K562 (cell line): Measurements from ENCODE around the gene CRYBG2. TPM values are rescaled to one million over a fixed set of nuclear protein-coding genes. Genes with fewer than 3 reads are reported as not detected.

Experiments
- ARNT ChIP-seq, 2 experiments: fragments of 450-650 bp; IDR thresholded peaks; 2 replicates each; pipeline ENCODE4 v1.6.1; 2016; ENCODE audit warnings: mild to moderate bottlenecking in 1 of 2
- BRF2 ChIP-seq: IDR thresholded peaks from 3 replicates; pipeline ENCODE4 v1.6.1; 2011; ENCODE audit warnings: borderline replicate concordance, mild to moderate bottlenecking; ENCODE audit not compliant: insufficient read length, insufficient read depth
- CAMTA2 ChIP-seq: fragments of 250-450 bp; sonication (Bioruptor Pico); conservative IDR thresholded peaks from 2 replicates; pipeline ENCODE4 v1.5.1; 2022
- CHD1 ChIP-seq: fragments of 200-600 bp; sonication (generic); IDR thresholded peaks from one replicate; pipeline ENCODE4 v1.6.1; 2012; ENCODE audit warnings: mild to moderate bottlenecking, moderate library complexity, low read length, inconsistent platforms
- FOXK2 ChIP-seq, 2 experiments: fragments of 450-650 bp; IDR thresholded peaks in 1 of 2; conservative IDR thresholded peaks in 1 of 2; 2 replicates each; pipeline ENCODE4 v1.6.1; 2016; ENCODE audit warnings: low read depth in 2 of 2, mild to moderate bottlenecking in 1 of 2
- GTF2F1 ChIP-seq: IDR thresholded peaks from 2 replicates; pipeline ENCODE4 v1.6.1; 2011; ENCODE audit warnings: low read depth, low read length, improper control_type of control experiment
- HDAC8 ChIP-seq: fragments of 450-650 bp; IDR thresholded peaks from 2 replicates; pipeline ENCODE4 v1.6.1; 2016; ENCODE audit warnings: mild to moderate bottlenecking, missing genetic modification characterization, moderate library complexity, missing compliant biosample characterization
- HNRNPK ChIP-seq: fragments of 200-400 bp; formaldehyde crosslinking; IDR thresholded peaks from one replicate; pipeline ENCODE4 v1.6.1; 2018; ENCODE audit warnings: mild to moderate bottlenecking, low read depth, low read length; ENCODE audit not compliant: poor library complexity, severe bottlenecking
- JUN ChIP-seq, 2 experiments: sonication (generic) in 1 of 2; formaldehyde crosslinking in 1 of 2; IDR thresholded peaks; 2 replicates each; pipeline versions ENCODE4 v1.6.1 to v1.8.0; 2012 to 2022; ENCODE audit warnings: borderline replicate concordance in 2 of 2, mild to moderate bottlenecking in 2 of 2, improper control_type of control experiment in 1 of 2, low read depth in 1 of 2, low read length in 1 of 2, missing genetic modification reagents in 1 of 2
- KDM1A ChIP-seq, 2 experiments: fragments of 450-650 bp; IDR thresholded peaks; 2 replicates each; pipeline ENCODE4 v1.6.1; 2016; ENCODE audit warnings: mild to moderate bottlenecking in 2 of 2
- PURB ChIP-seq: sonication (generic); formaldehyde crosslinking; IDR thresholded peaks from 2 replicates; pipeline ENCODE4 v1.9.0; 2021; ENCODE audit warnings: low read depth, mild to moderate bottlenecking, missing genetic modification reagents
- RCOR1 ChIP-seq, 2 experiments: IDR thresholded peaks; 2 replicates each; pipeline ENCODE4 v1.6.1; 2012; ENCODE audit warnings: low read depth in 2 of 2, low read length in 2 of 2, borderline replicate concordance in 1 of 2, improper control_type of control experiment in 1 of 2
- TBP ChIP-seq: optimal IDR thresholded peaks from 2 replicates; pipeline ENCODE3; 2011; ENCODE audit warnings: low read depth, low read length, improper control_type of control experiment
- ZNF121 ChIP-seq: sonication (generic); formaldehyde crosslinking; conservative IDR thresholded peaks from 2 replicates; pipeline ENCODE4 v1.8.0; 2022; ENCODE audit warnings: missing genetic modification reagents
- ZNF143 ChIP-seq: sonication (generic); formaldehyde crosslinking; IDR thresholded peaks from 2 replicates; pipeline ENCODE4 v1.9.0; 2022; ENCODE audit warnings: mild to moderate bottlenecking, missing genetic modification reagents
- ZNF511 ChIP-seq: sonication (generic); formaldehyde crosslinking; IDR thresholded peaks from 2 replicates; pipeline ENCODE4 v1.8.0; 2022; ENCODE audit warnings: mild to moderate bottlenecking, missing genetic modification reagents
- ZNF717 ChIP-seq: fragments of 250-450 bp; sonication (Bioruptor Pico); IDR thresholded peaks from 2 replicates; pipeline ENCODE4 v1.5.0; 2021
- polyA plus RNA-seq, 8 experiments: library from polyadenylated mRNA; depleted of rRNA in 4 of 8; stranded (reverse) in 5 of 8; unstranded in 3 of 8; fragments of >200 nt; fragmentation: Nextera tagmentation in 2 of 8; fragmentation: Illumina TruSeq in 1 of 8; extraction: Ambion mirVana in 2 of 8; extraction: Trizol in 1 of 8; gene quantifications; 2 replicates each; pipeline versions ENCODE4 v1.2.1 to v1.2.3, GENCODE V29; 2011 to 2014; ENCODE audit warnings: inconsistent platforms in 1 of 8, missing spikeins in 1 of 8
- total RNA-seq, 7 experiments: library from RNA; depleted of rRNA in 6 of 7; stranded (reverse); fragments of >200 nt in 6 of 7; fragmentation: Illumina TruSeq in 2 of 7; extraction: Trizol in 2 of 7; gene quantifications; 2 replicates each; pipeline versions ENCODE4 v1.2.1 to v1.2.3, GENCODE V29; 2011 to 2021; ENCODE audit warnings: low replicate concordance in 1 of 7
- TF ChIP-seq, protein P1 (sequence below): sonication (generic); formaldehyde crosslinking; IDR thresholded peaks from 2 replicates; pipeline ENCODE4 v1.8.1; 2023; ENCODE audit warnings: missing genetic modification reagents, mild to moderate bottlenecking, borderline replicate concordance
- TF ChIP-seq, protein P2 (sequence below): sonication (generic); formaldehyde crosslinking; IDR thresholded peaks from 2 replicates; pipeline ENCODE4 v1.9.0; 2022; ENCODE audit warnings: mild to moderate bottlenecking, missing genetic modification reagents

Gene CRYBG2
- total and polyA plus RNA-seq, 9 of the 15 experiments (the other 6 are each of a cell fraction or from before 2014, with no cell fraction given) = 0.39 to 8.5 (median 3.7) TPM

GRCh38 chr1:26279456-26280332, 74.2 kb downstream of the CRYBG2 start, which contains the start of gene SH3BGRL3 (continued):
- TF ChIP-seq BRF2 (no peak), ZNF511 (CRISPR knock-in tag) (peak; percentile 65; the same call in 1 of the 2 replicates), JUN (IDR thresholded peaks at IDR 0.05; ENCODE audit: borderline replicate concordance, low read depth, low read length) (0 out of 2 replicates have a peak, but pooled peaks have one; percentile 9), JUN (CRISPR knock-in tag; IDR thresholded peaks at IDR 0.05; ENCODE audit: borderline replicate concordance) (no peak), ZNF121 (no peak), CHD1 (peak; percentile 91), RCOR1 (IDR thresholded peaks at IDR 0.05; ENCODE audit: borderline replicate concordance in 1 of 2, low read depth in 2 of 2, low read length in 2 of 2) (no peak), ZNF143 (CRISPR knock-in tag) (no peak), GTF2F1 (no peak), TBP (no peak), CAMTA2 (CRISPR knock-in tag) (peak; percentile 83; the same call in 1 of the 2 replicates), HNRNPK (peak; percentile 76), HDAC8 (tag) (no peak), ARNT (IDR thresholded peaks at IDR 0.05) (peak; percentile 39 to 40; a peak in 1 of 4 replicates), FOXK2 (conservative IDR thresholded peaks at IDR 0.05 in 1 of 2, IDR thresholded peaks at IDR 0.05 in 1 of 2; ENCODE audit: low read depth in 2 of 2) (no peak), ZNF717 (CRISPR knock-in tag) (0 out of 2 replicates have a peak, but pooled peaks have one; percentile 22), PURB (CRISPR knock-in tag) (no peak), KDM1A (IDR thresholded peaks at IDR 0.05) (no peak)
- TF ChIP-seq, protein P1, sequence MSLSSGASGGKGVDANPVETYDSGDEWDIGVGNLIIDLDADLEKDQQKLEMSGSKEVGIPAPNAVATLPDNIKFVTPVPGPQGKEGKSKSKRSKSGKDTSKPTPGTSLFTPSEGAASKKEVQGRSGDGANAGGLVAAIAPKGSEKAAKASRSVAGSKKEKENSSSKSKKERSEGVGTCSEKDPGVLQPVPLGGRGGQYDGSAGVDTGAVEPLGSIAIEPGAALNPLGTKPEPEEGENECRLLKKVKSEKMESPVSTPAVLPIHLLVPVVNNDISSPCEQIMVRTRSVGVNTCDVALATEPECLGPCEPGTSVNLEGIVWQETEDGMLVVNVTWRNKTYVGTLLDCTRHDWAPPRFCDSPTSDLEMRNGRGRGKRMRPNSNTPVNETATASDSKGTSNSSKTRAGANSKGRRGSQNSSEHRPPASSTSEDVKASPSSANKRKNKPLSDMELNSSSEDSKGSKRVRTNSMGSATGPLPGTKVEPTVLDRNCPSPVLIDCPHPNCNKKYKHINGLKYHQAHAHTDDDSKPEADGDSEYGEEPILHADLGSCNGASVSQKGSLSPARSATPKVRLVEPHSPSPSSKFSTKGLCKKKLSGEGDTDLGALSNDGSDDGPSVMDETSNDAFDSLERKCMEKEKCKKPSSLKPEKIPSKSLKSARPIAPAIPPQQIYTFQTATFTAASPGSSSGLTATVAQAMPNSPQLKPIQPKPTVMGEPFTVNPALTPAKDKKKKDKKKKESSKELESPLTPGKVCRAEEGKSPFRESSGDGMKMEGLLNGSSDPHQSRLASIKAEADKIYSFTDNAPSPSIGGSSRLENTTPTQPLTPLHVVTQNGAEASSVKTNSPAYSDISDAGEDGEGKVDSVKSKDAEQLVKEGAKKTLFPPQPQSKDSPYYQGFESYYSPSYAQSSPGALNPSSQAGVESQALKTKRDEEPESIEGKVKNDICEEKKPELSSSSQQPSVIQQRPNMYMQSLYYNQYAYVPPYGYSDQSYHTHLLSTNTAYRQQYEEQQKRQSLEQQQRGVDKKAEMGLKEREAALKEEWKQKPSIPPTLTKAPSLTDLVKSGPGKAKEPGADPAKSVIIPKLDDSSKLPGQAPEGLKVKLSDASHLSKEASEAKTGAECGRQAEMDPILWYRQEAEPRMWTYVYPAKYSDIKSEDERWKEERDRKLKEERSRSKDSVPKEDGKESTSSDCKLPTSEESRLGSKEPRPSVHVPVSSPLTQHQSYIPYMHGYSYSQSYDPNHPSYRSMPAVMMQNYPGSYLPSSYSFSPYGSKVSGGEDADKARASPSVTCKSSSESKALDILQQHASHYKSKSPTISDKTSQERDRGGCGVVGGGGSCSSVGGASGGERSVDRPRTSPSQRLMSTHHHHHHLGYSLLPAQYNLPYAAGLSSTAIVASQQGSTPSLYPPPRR = peak; percentile 49; the same call in 1 of the 2 replicates
- TF ChIP-seq, protein P2, sequence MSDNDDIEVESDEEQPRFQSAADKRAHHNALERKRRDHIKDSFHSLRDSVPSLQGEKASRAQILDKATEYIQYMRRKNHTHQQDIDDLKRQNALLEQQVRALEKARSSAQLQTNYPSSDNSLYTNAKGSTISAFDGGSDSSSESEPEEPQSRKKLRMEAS (CRISPR knock-in tag) = peak; percentile 91
